Nephron progenitor cell (in vitro differentiated cells): ENCODE data around the gene FHL3.

Experiments used
- DNase-seq: peaks from one replicate; pipeline ENCODE4 v3.0.0; 2021
- H3K27ac Mint-ChIP-seq: 2 replicates; pipeline ENCODE4 v1.8.0; 2021; ENCODE audit warnings: mild to moderate bottlenecking, moderate library complexity, mixed read lengths
- H3K27me3 Mint-ChIP-seq: 2 replicates; pipeline ENCODE4 v1.8.0; 2021; ENCODE audit warnings: mild to moderate bottlenecking, low read depth, mixed read lengths; ENCODE audit not compliant: poor library complexity
- H3K36me3 Mint-ChIP-seq: 2 replicates; pipeline ENCODE4 v1.8.0; 2021; ENCODE audit warnings: low read depth, mixed read lengths
- H3K4me1 Mint-ChIP-seq: 2 replicates; pipeline ENCODE4 v1.8.0; 2021; ENCODE audit warnings: mixed read lengths
- H3K4me3 Mint-ChIP-seq: 2 replicates; pipeline ENCODE4 v1.8.0; 2021; ENCODE audit warnings: mild to moderate bottlenecking, moderate library complexity, mixed read lengths
- H3K9me3 Mint-ChIP-seq: 2 replicates; pipeline ENCODE4 v1.8.0; 2021; ENCODE audit warnings: mild to moderate bottlenecking, moderate library complexity, mixed read lengths
- TF ChIP-seq, protein P1 (sequence below): fragments of 200-600 bp; sonication (generic); IDR thresholded peaks from 2 replicates; pipeline ENCODE4 v1.5.0; 2021; ENCODE audit warnings: antibody characterized with exemption

Gene FHL3

DNA sequence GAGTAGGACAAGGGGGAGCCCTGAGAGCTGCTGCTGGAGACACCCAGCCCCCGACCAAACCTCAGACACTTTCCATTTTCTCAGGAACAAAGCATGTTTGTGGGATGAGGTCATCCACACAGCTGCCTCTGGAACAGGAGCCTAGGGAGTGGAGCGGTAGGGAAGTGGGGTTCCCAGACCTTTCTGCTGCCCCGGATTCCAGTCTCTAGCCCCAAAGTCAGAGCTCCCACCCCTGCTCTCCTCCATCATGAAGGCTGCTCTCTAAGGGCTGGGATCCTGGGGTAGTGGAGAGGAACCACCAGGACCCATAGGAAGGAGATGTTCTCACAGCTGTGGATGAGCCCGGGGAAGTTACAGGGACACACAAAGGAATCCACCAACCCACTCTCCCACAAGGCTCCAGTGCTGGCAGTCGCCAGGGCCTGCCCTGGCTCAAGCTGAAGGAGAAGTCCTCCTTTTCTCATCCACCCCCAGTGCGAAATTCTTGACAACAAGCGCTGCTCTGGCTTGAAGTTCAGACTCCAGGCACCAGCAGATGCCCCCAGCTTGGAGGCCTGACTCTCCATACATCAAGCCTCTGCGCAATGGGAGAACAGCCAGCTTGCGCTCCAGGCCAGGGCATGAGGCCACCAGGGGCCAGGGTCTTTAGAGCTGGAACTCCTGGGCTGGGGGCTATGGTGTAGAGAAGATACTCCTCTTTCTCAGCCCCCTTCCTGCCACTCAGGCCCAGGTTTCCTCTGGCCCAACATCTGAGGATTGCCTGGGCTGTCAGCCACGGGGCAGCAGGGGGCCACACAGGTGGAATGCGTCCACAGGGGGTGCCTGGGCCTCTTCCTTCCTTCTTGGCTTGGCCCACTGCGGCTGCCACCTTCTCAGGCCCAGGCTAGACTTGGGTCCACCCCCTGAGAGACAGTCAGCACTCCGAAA, 4.5 kb downstream of the FHL3 start:
- H3K4me3 Mint-ChIP-seq, result peak overlapping the region; percentile 70
- DNase-seq, result no peak
- H3K9me3 Mint-ChIP-seq, result no peaks in the 10 kb centered on the region
- H3K4me1 Mint-ChIP-seq, result peaks cover 74% of the 10 kb centered on the region
- peak overlapping the region; percentile 100 for H3K27ac Mint-ChIP-seq
- H3K36me3 Mint-ChIP-seq, result peaks cover 19% of the 10 kb centered on the region
- peaks cover 7% of the 10 kb centered on the region for H3K27me3 Mint-ChIP-seq
- TF ChIP-seq, protein P1, sequence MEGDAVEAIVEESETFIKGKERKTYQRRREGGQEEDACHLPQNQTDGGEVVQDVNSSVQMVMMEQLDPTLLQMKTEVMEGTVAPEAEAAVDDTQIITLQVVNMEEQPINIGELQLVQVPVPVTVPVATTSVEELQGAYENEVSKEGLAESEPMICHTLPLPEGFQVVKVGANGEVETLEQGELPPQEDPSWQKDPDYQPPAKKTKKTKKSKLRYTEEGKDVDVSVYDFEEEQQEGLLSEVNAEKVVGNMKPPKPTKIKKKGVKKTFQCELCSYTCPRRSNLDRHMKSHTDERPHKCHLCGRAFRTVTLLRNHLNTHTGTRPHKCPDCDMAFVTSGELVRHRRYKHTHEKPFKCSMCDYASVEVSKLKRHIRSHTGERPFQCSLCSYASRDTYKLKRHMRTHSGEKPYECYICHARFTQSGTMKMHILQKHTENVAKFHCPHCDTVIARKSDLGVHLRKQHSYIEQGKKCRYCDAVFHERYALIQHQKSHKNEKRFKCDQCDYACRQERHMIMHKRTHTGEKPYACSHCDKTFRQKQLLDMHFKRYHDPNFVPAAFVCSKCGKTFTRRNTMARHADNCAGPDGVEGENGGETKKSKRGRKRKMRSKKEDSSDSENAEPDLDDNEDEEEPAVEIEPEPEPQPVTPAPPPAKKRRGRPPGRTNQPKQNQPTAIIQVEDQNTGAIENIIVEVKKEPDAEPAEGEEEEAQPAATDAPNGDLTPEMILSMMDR, result no peak

- Mint-ChIP-seq H3K4me1 (peaks cover 77% of the 10 kb centered on the region), H3K27me3 (peaks cover 7% of the 10 kb centered on the region), H3K27ac (peak overlapping the region; percentile 100), H3K36me3 (peaks cover 20% of the 10 kb centered on the region), H3K9me3 (no peaks in the 10 kb centered on the region), H3K4me3 (peak overlapping the region; percentile 70)
- no peak for DNase-seq
- TF ChIP-seq, protein P1, result no peak
These were observed 5.1 kb downstream of the FHL3 start for GRCh38 chr1:38000233-38000528.

DNA sequence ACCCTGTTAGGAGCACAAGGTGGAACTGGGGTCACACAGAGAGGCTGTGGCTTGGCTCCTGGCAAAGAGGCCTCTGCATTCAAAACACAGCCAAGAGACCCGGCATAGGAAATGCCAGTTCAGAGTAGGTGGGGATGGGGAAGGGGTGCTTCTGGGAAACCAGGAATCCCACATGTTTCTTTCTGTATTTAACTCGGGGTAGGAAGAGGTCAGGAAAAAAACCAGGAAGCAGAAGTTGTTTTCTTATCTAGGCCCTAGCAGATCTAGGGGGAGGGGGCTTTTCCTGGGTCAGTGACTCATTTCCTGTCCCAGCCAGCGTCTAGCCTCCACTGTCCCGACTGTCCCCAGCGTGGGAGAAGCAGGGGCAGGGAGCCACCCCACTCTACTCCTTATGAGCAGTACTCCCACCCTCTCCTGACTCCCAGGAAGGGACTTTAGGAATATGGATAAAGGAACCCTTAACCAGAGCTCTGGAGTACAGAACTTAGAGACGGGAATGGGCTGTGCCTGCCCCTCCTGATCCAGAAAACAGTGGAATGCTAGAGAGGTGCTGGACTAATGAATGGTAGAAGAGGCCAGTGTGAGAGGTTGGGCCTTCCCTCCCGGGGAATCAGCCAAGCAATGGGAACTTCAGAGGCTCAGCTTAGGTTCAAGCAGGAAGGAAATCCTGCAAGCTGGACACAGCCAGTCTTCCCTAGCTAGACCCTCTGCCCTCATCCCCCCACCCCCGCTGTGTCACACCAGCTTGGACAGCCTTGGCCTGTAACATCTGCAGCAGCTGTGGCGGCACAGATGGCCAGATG, 5.7 kb downstream of the FHL3 start:
- H3K4me1 Mint-ChIP-seq, result peaks cover 80% of the 10 kb centered on the region
- peak overlapping the region; percentile 100 for H3K27ac Mint-ChIP-seq
- peak overlapping the region; percentile 70 for H3K4me3 Mint-ChIP-seq
- TF ChIP-seq, protein P1, result no peak
- peaks cover 25% of the 10 kb centered on the region for H3K36me3 Mint-ChIP-seq
- H3K9me3 Mint-ChIP-seq, result no peaks in the 10 kb centered on the region
- peak; percentile 48 for DNase-seq
- H3K27me3 Mint-ChIP-seq, result peaks cover 7% of the 10 kb centered on the region

DNA sequence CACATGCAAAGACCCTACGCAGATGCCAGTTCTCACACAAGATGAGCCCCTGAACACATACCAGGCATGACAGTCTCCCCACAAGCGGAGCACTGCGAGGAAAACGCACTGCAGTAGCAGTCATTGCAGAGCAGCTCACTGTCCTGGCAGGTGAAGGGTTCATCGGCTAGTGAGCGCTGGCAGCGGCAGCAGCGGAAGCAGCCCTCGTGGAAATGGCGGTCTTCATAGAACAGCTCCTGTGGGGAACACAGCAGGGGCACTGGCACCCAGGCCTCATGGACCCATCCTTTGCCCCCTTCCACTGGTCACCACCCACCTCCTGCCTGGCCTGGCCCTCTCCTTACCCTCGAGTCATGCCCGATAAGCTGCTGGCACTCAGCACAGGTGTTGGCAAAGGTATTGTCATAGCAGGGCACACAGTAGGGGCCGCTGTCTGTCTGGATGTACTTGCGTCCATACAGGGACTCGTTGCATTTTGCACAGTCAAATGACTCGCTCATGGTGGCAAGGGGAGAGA, 6.3 kb downstream of the FHL3 start:
- peaks cover 29% of the 10 kb centered on the region for H3K36me3 Mint-ChIP-seq
- peaks cover 4% of the 10 kb centered on the region for H3K27me3 Mint-ChIP-seq
- H3K4me3 Mint-ChIP-seq, result peak overlapping the region; percentile 70
- TF ChIP-seq, protein P1, result no peak
- peak overlapping the region; percentile 100 for H3K27ac Mint-ChIP-seq
- no peaks in the 10 kb centered on the region for H3K9me3 Mint-ChIP-seq
- peaks cover 73% of the 10 kb centered on the region for H3K4me1 Mint-ChIP-seq
- DNase-seq, result no peak

- H3K4me3 Mint-ChIP-seq, result peak overlapping the region; percentile 4
- TF ChIP-seq, protein P1, result no peak
- H3K9me3 Mint-ChIP-seq, result no peaks in the 10 kb centered on the region
- peak overlapping the region; percentile 55 for H3K27ac Mint-ChIP-seq
- peaks cover 66% of the 10 kb centered on the region for H3K4me1 Mint-ChIP-seq
- H3K27me3 Mint-ChIP-seq, result peaks cover 4% of the 10 kb centered on the region
- DNase-seq, result no peak
- peaks cover 29% of the 10 kb centered on the region for H3K36me3 Mint-ChIP-seq
These were observed 7.1 kb downstream of the FHL3 start for GRCh38 chr1:37998089-37998808.
